ENCODE data around the gene H2AZ2.

GRCh38 chr7:44783407-44783806, 64.5 kb downstream of the H2AZ2 start:
- TF ChIP-seq CTCF (conservative IDR thresholded peaks at IDR 0.05; ENCODE audit: low read length) (no peak), EZH2phosphoT487 (IDR thresholded peaks at IDR 0.05; ENCODE audit: borderline replicate concordance, low read depth, low read length) (no peak)
